GM13976 (cell line): ENCODE measurements around the gene CCDC57.

ENCODE experiments used
- DNase-seq: peaks from one replicate; pipeline ENCODE4 v3.0.0; 2012; ENCODE audit warnings: low spot score
- CTCF ChIP-seq: IDR thresholded peaks from 2 replicates; pipeline ENCODE4 v1.5.1; 2012; ENCODE audit warnings: borderline replicate concordance, mild to moderate bottlenecking; ENCODE audit not compliant: insufficient read depth; ENCODE audit errors: extremely low read depth, missing control alignments, control extremely low read depth
- in situ Hi-C: fragments of 300-500 bp; cut with MboI; formaldehyde crosslinking; loops from one replicate; pipeline ENCODE4 v1.12.0; 2022; ENCODE audit warnings: low sequenced_read_pairs, mixed read lengths, inconsistent platforms; ENCODE audit not compliant: unreplicated experiment

The CCDC57 gene

GRCh38 chr17:82167028-82167427 is 45.6 kb downstream of the CCDC57 start:
- DNase-seq, result no peak
- in situ Hi-C loops, result no loop called here
- no peak for TF ChIP-seq CTCF

- in situ Hi-C loops, result no loop called here
- TF ChIP-seq CTCF, result no peak
- DNase-seq, result no peak
Measured at GRCh38 chr17:82164853-82165252, 47.8 kb downstream of the CCDC57 start.

GRCh38 chr17:82161216-82161615 is 51.4 kb downstream of the CCDC57 start:
- no peak for DNase-seq
- no peak for TF ChIP-seq CTCF
- in situ Hi-C loops, result no loop called here

- TF ChIP-seq CTCF, result no peak
- no peak for DNase-seq
- in situ Hi-C loops, result no loop called here
Measured at GRCh38 chr17:82160075-82160474, 52.6 kb downstream of the CCDC57 start.

GRCh38 chr17:82158825-82159224 is 53.8 kb downstream of the CCDC57 start:
- in situ Hi-C loops, result loop anchor here (10.0 kb wide), 1 partner anchor 134 kb away; the partner anchor contains the start of genes CENPX and LRRC45
- TF ChIP-seq CTCF, result no peak
- DNase-seq, result no peak

GRCh38 chr17:82157046-82158035 is 55.3 kb downstream of the CCDC57 start:
- DNase-seq, result no peak
- no peak for TF ChIP-seq CTCF
- in situ Hi-C loops, result loop anchor here (10.0 kb wide), 1 partner anchor 133 kb away; the partner anchor contains the start of genes CENPX and LRRC45
